ENCODE results near the gene PRSS1. TPM values are rescaled to one million over a fixed set of nuclear protein-coding genes. Genes with fewer than 3 reads are reported as not detected.

Gene PRSS1
- total RNA-seq, 1 donor from 2014 or later: 118 TPM

GRCh38 chr7:142782922-142783900, 33.9 kb downstream of the PRSS1 start:
- H3K9me3 Mint-ChIP-seq: no peaks in the 10 kb centered on the region
- TF ChIP-seq CTCF (conservative IDR thresholded peaks at IDR 0.05): peak; percentile 95
- DNase-seq (ENCODE audit: extremely low spot score, unreplicated experiment): peak; percentile 87
- H3K4me1 Mint-ChIP-seq (ENCODE audit: unreplicated experiment): peaks cover 6% of the 10 kb centered on the region
- H3K4me3 Mint-ChIP-seq: peak overlapping the region; percentile 84
- no peaks in the 10 kb centered on the region for H3K36me3 Mint-ChIP-seq
- H3K27ac Mint-ChIP-seq: peak overlapping the region; percentile 19
- H3K27me3 Mint-ChIP-seq: peaks cover 37% of the 10 kb centered on the region

GRCh38 chr7:142784096-142784495, 34.8 kb downstream of the PRSS1 start:
- no peak for TF ChIP-seq CTCF (conservative IDR thresholded peaks at IDR 0.05)
- Mint-ChIP-seq H3K4me3 (no peak overlapping the region), H3K36me3 (no peaks in the 10 kb centered on the region), H3K9me3 (no peaks in the 10 kb centered on the region), H3K27me3 (peaks cover 44% of the 10 kb centered on the region), H3K4me1 (ENCODE audit: unreplicated experiment) (peaks cover 6% of the 10 kb centered on the region), H3K27ac (no peak overlapping the region)
- no peak for DNase-seq (ENCODE audit: extremely low spot score, unreplicated experiment)

GRCh38 chr7:142784716-142785115, 35.4 kb downstream of the PRSS1 start:
- no peak for TF ChIP-seq CTCF (conservative IDR thresholded peaks at IDR 0.05)
- Mint-ChIP-seq H3K36me3 (no peaks in the 10 kb centered on the region), H3K9me3 (no peaks in the 10 kb centered on the region), H3K4me1 (ENCODE audit: unreplicated experiment) (peaks cover 6% of the 10 kb centered on the region), H3K27ac (no peak overlapping the region), H3K27me3 (peaks cover 48% of the 10 kb centered on the region), H3K4me3 (no peak overlapping the region)
- DNase-seq (ENCODE audit: extremely low spot score, unreplicated experiment): no peak

DNA sequence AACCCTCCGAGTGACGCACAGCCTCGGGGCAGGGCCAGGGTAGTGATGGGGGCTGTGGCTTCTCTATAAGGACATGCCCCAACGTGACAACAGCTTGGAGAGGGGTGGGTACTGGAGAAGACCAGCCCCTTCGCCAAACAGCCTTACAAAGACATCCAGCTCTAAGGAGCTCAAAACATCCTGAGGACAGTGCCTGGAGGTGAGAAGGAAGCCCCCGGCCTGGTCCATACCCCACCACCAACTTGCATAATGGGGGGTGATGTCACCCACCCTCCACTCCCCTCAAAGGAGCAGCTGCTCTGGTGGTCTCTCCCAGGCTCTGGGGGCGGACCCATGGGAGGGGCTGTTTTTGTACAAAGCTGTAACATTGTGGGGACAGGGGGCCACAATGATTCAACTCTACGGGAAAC, 36.6 kb downstream of the PRSS1 start:
- H3K4me3 Mint-ChIP-seq: no peak overlapping the region
- no peak for TF ChIP-seq CTCF (conservative IDR thresholded peaks at IDR 0.05)
- peaks cover 6% of the 10 kb centered on the region for H3K4me1 Mint-ChIP-seq (ENCODE audit: unreplicated experiment)
- no peak for DNase-seq (ENCODE audit: extremely low spot score, unreplicated experiment)
- H3K27ac Mint-ChIP-seq: no peak overlapping the region
- H3K36me3 Mint-ChIP-seq: no peaks in the 10 kb centered on the region
- no peaks in the 10 kb centered on the region for H3K9me3 Mint-ChIP-seq
- peaks cover 42% of the 10 kb centered on the region for H3K27me3 Mint-ChIP-seq

DNA sequence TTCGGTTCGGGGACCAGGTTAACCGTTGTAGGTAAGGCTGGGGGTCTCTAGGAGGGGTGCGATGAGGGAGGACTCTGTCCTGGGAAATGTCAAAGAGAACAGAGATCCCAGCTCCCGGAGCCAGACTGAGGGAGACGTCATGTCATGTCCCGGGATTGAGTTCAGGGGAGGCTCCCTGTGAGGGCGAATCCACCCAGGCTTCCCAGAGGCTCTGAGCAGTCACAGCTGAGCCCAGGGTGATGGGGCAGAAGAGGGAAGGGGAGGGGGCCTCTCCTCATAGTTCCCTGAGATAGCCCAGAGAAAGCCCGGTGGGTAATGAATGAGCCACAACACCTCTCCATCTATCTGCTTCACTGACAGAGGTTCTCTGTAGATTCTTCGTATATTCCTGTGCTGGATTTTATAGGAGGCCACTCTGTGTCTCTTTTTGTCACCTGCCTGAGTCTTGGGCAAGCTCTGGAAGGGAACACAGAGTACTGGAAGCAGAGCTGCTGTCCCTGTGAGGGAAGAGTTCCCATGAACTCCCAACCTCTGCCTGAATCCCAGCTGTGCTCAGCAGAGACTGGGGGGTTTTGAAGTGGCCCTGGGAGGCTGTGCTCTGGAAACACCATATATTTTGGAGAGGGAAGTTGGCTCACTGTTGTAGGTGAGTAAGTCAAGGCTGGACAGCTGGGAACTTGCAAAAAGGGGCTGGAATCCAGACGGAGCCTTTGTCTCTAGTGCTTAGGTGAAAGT, 37.9 kb downstream of the PRSS1 start:
- H3K9me3 Mint-ChIP-seq: no peaks in the 10 kb centered on the region
- H3K27me3 Mint-ChIP-seq: peaks cover 43% of the 10 kb centered on the region
- no peak for DNase-seq (ENCODE audit: extremely low spot score, unreplicated experiment)
- no peaks in the 10 kb centered on the region for H3K36me3 Mint-ChIP-seq
- no peak overlapping the region for H3K4me3 Mint-ChIP-seq
- H3K27ac Mint-ChIP-seq: no peak overlapping the region
- H3K4me1 Mint-ChIP-seq (ENCODE audit: unreplicated experiment): peaks cover 6% of the 10 kb centered on the region
- no peak for TF ChIP-seq CTCF (conservative IDR thresholded peaks at IDR 0.05)

Measured in type B pancreatic cell (in vitro differentiated cells).